Cardiac muscle cell (in vitro differentiated cells and primary cell): ENCODE results near the gene KMT5B. TPM values are rescaled to one million over a fixed set of nuclear protein-coding genes. Genes with fewer than 3 reads are reported as not detected.
A peak's percentile ranks its signal among the peaks of the same experiment; 100 is the strongest.

Experiments
- DNase-seq, 2 donors: peaks; one replicate each; pipeline versions ENCODE4 v3.0.0 to v3.0.0-alpha.2; 2010 to 2017; ENCODE audit warnings: low read depth in 1 of 2, low spot score in 1 of 2
- H3K27ac ChIP-seq: fragments of 200-600 bp; sonication (generic); 2 replicates; pipeline ENCODE4 v1.5.1; 2016
- H3K27me3 ChIP-seq: fragments of 200-600 bp; sonication (generic); 2 replicates; pipeline ENCODE4 v1.6.0; 2016; ENCODE audit warnings: control low read depth
- H3K36me3 ChIP-seq: fragments of 200-600 bp; sonication (generic); 2 replicates; pipeline ENCODE4 v1.5.1; 2016; ENCODE audit warnings: control low read depth
- H3K4me1 ChIP-seq: fragments of 200-600 bp; sonication (generic); 2 replicates; pipeline ENCODE4 v1.8.1; 2017; ENCODE audit warnings: low read depth, mild to moderate bottlenecking, mixed run types
- H3K4me3 ChIP-seq: fragments of 200-600 bp; sonication (generic); 2 replicates; pipeline ENCODE4 v1.5.1; 2016; ENCODE audit warnings: mild to moderate bottlenecking
- H3K9me3 ChIP-seq: fragments of 200-600 bp; sonication (generic); 2 replicates; pipeline ENCODE4 v1.5.1; 2017; ENCODE audit warnings: low read depth, mild to moderate bottlenecking, control low read depth
- polyA plus RNA-seq: library from polyadenylated mRNA; unstranded; fragments of >200 nt; fragmentation: Nextera tagmentation; extraction: Ambion mirVana; gene quantifications from 2 replicates; pipeline ENCODE4 v1.2.1, GENCODE V29; 2016
- total RNA-seq: library from RNA; depleted of rRNA; stranded (reverse); fragments of >200 nt; gene quantifications from 2 replicates; pipeline ENCODE4 v1.2.3, GENCODE V29; 2016
- TF ChIP-seq, protein P1 (sequence below): IDR thresholded peaks from 2 replicates; pipeline ENCODE4 v1.5.1; 2012; ENCODE audit warnings: low read depth, mild to moderate bottlenecking, low read length

The KMT5B gene
- total and polyA plus RNA-seq, 2 experiments from 2014 or later = 34.1 to 36.7 TPM

DNA sequence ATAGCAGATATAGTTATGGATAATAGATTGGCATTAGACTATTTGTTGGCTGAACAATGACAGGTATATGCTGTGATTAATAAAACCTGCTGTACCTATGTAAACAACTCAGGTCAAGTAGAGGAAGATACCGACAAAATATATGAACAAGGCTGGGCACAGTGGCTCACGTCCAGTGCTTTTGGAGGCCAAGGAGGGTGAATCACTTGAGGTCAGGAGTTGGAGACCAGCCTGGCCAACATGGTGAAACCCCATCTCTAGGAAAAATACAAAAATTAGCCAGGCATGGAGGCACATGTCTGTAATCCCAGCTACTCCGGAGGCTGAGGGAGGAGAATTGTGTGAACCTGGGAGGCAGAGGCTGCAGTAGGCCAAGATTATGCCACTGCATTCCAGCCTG lies 77.9 kb downstream of the KMT5B start:
- DNase-seq = no peak
- no peaks in the 10 kb centered on the region for H3K27me3 ChIP-seq
- H3K4me1 ChIP-seq = peaks cover 9% of the 10 kb centered on the region
- no peaks in the 10 kb centered on the region for H3K36me3 ChIP-seq
- no peak overlapping the region for H3K27ac ChIP-seq
- TF ChIP-seq, protein P1, sequence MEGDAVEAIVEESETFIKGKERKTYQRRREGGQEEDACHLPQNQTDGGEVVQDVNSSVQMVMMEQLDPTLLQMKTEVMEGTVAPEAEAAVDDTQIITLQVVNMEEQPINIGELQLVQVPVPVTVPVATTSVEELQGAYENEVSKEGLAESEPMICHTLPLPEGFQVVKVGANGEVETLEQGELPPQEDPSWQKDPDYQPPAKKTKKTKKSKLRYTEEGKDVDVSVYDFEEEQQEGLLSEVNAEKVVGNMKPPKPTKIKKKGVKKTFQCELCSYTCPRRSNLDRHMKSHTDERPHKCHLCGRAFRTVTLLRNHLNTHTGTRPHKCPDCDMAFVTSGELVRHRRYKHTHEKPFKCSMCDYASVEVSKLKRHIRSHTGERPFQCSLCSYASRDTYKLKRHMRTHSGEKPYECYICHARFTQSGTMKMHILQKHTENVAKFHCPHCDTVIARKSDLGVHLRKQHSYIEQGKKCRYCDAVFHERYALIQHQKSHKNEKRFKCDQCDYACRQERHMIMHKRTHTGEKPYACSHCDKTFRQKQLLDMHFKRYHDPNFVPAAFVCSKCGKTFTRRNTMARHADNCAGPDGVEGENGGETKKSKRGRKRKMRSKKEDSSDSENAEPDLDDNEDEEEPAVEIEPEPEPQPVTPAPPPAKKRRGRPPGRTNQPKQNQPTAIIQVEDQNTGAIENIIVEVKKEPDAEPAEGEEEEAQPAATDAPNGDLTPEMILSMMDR = no peak
- no peaks in the 10 kb centered on the region for H3K9me3 ChIP-seq
- H3K4me3 ChIP-seq = no peak overlapping the region

DNA sequence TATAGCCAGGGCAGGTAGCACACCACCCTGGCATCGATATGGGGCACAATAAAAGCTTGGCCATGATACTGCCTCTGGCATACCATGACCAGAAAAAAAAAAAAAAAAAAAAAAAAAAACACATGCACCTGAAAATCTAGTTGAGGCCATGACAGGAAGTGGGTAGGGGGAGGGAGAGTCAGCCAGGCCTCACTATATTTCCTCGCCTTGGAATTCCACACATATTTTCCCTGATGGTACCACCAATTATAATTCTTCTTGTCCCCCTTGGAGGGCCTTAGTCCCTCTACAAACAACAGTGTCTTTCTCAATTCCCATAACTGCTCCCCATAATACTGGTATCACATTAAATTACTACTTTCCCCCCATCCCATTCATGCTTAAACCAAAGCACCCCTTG lies 79.3 kb downstream of the KMT5B start:
- H3K36me3 ChIP-seq = no peaks in the 10 kb centered on the region
- H3K9me3 ChIP-seq = no peaks in the 10 kb centered on the region
- H3K4me1 ChIP-seq = peaks cover 9% of the 10 kb centered on the region
- TF ChIP-seq, protein P1 = no peak
- no peak overlapping the region for H3K4me3 ChIP-seq
- H3K27ac ChIP-seq = no peak overlapping the region
- no peaks in the 10 kb centered on the region for H3K27me3 ChIP-seq
- no peak for DNase-seq

DNA sequence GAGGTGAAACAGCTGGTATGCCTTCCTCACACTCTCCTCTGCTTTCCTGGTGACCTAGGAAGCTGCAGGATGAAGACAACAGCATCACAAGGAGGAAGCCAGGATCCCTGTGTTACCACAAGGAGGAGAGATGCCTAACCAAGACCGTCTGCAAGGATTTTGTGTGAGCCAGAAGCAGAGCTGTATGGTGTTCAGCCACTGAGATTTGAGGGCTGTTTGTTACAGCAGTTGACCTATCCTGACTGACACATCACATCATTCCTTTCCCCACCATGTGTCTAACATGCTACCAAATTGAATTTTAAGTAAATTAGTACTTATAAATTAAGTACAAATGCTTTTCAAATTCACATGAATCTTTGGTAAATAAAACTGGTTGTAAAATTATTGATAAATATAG lies 83.0 kb downstream of the KMT5B start:
- peaks cover 16% of the 10 kb centered on the region for H3K4me1 ChIP-seq
- no peak overlapping the region for H3K4me3 ChIP-seq
- H3K27ac ChIP-seq = no peak overlapping the region
- no peaks in the 10 kb centered on the region for H3K27me3 ChIP-seq
- TF ChIP-seq, protein P1 = no peak
- no peaks in the 10 kb centered on the region for H3K36me3 ChIP-seq
- H3K9me3 ChIP-seq = no peaks in the 10 kb centered on the region
- DNase-seq = no peak

DNA sequence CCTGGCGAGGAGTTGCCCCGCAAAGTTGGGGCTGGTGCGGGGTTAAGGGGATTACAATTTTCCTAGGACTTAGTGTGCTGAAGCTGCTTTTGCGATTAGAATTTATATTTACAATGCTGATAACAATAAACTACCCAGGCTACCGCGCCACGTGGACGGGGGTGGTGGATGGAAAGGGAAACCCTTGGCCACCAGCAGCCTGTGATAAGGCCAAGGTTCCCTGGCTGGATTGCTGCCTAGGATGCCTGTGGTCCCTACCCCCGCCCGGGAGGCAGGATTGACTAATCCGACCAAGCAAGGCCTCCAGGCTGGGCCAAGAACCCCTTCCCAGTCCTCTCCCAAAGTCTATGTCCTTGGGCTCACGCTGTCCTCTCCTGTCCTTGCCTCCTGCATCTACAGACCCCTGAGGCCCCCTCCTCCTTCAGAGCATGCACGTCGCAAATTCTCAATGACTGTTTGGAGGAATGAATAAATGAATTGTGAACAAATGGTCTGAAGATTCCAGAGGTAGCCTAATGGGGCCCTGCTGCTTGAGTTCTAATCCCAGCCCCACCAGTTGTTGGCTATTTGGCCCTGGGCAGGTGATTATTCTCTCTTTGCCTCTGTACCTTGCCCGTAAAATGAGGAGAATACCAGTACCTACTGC lies 84.3 kb downstream of the KMT5B start:
- peak overlapping the region; percentile 92 for H3K27ac ChIP-seq
- H3K4me1 ChIP-seq = peaks cover 16% of the 10 kb centered on the region
- no peaks in the 10 kb centered on the region for H3K27me3 ChIP-seq
- H3K9me3 ChIP-seq = no peaks in the 10 kb centered on the region
- peak; percentile 79 to 97 for DNase-seq
- peak overlapping the region; percentile 16 for H3K4me3 ChIP-seq
- H3K36me3 ChIP-seq = no peaks in the 10 kb centered on the region
- TF ChIP-seq, protein P1 = no peak

DNA sequence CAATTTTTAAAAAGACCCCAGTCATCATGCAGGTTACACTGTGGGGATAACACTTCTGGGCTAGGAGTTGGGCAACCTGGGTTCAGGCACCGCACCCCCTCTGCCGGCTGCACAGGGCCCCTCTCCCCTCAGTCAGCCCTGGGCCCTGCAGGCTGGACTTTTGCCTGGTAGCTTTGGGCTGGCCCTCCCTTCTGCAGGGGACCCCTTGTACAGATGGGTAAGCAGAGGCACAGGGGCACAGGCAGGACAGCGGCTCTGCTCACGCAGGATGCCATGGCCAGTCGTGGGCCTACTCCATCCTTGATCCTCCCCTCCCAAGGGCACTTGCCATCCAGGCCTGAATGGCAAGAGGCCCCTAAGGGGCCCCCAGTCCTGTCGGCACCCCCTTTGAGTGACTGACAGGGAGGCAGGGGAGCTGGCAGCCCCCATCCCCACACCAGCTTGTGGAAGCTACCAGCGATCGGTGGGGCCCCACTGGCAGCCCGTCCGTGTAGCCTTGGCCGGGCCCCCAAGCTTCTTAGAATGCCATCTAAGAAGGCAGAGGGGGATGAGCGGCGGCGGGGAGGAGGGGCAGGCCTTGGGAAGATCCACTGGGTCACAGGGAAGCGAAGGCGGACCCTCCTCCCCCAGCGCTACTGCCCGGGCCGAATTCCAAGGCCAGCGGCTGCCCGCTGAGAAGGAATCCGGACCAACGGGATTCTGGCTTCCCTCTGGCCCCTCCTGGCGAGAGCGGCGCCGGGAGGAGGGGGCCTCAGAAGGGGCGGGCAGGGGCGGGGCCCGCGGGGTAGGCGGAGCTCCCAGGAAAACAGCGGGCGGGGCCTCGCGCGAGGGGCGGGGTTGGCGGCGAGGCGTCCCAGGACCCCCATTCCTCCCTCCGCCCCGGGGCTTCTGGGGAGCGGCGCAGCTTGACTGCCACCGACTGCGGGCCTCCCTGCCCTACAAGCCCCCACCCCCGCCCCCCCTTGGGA lies 85.1 kb downstream of the KMT5B start:
- DNase-seq = peak; percentile 91 to 95
- TF ChIP-seq, protein P1 = no peak
- H3K4me3 ChIP-seq = peak overlapping the region; percentile 25
- no peaks in the 10 kb centered on the region for H3K36me3 ChIP-seq
- no peaks in the 10 kb centered on the region for H3K27me3 ChIP-seq
- H3K4me1 ChIP-seq = peaks cover 16% of the 10 kb centered on the region
- peak overlapping the region; percentile 92 for H3K27ac ChIP-seq
- H3K9me3 ChIP-seq = no peaks in the 10 kb centered on the region
